MM.1S (cell line): ENCODE measurements around the gene FGD4.

Experiments used
- DNase-seq: peaks from one replicate; pipeline ENCODE4 v3.0.0-alpha.2; 2015
- H2AFZ ChIP-seq: fragments of 300-600 bp; sonication (generic); 2 replicates; pipeline ENCODE4 v1.6.0; 2016; ENCODE audit warnings: antibody characterized with exemption, low read length
- H3F3A ChIP-seq: fragments of 300-600 bp; sonication (generic); 2 replicates; pipeline ENCODE4 v1.6.1; 2016; ENCODE audit warnings: mild to moderate bottlenecking, antibody characterized with exemption, low read length, moderate library complexity, mixed read lengths; ENCODE audit not compliant: insufficient read depth
- H3K27ac ChIP-seq: fragments of 300-600 bp; sonication (generic); 2 replicates; pipeline ENCODE4 v1.5.1; 2016; ENCODE audit warnings: mild to moderate bottlenecking, low read length
- H3K27me3 ChIP-seq: fragments of 300-600 bp; sonication (generic); replicated peaks from 2 replicates; pipeline ENCODE4 v1.6.0; 2016; ENCODE audit warnings: low read length; ENCODE audit not compliant: insufficient read depth
- H3K36me3 ChIP-seq: fragments of 300-600 bp; sonication (generic); replicated peaks from 2 replicates; pipeline ENCODE4 v1.6.1; 2016; ENCODE audit warnings: mild to moderate bottlenecking, low read length, mixed read lengths; ENCODE audit not compliant: insufficient read depth
- H3K4me1 ChIP-seq: fragments of 300-600 bp; sonication (generic); 2 replicates; pipeline ENCODE4 v1.6.1; 2016; ENCODE audit warnings: low read length, mixed read lengths
- H3K4me2 ChIP-seq: fragments of 300-600 bp; sonication (generic); 2 replicates; pipeline ENCODE4 v1.6.0; 2016; ENCODE audit warnings: low read depth, low read length
- H3K4me3 ChIP-seq: fragments of 300-600 bp; sonication (generic); 2 replicates; pipeline ENCODE4 v1.5.1; 2016; ENCODE audit warnings: low read length, mixed read lengths
- H3K79me2 ChIP-seq: fragments of 300-600 bp; sonication (generic); 2 replicates; pipeline ENCODE4 v1.6.1; 2016; ENCODE audit warnings: mixed run types, low read length, mixed read lengths
- H3K9ac ChIP-seq: fragments of 300-600 bp; sonication (generic); 2 replicates; pipeline ENCODE4 v1.6.1; 2016; ENCODE audit warnings: low read length, mixed read lengths
- H3K9me2 ChIP-seq: fragments of 300-600 bp; sonication (generic); replicated peaks from 2 replicates; pipeline ENCODE4 v1.6.1; 2016; ENCODE audit warnings: mild to moderate bottlenecking, low read length, mixed read lengths; ENCODE audit not compliant: insufficient read depth
- H3K9me3 ChIP-seq: fragments of 300-600 bp; sonication (generic); replicated peaks from 2 replicates; pipeline ENCODE4 v1.6.1; 2016; ENCODE audit warnings: mild to moderate bottlenecking, low read length, mixed read lengths; ENCODE audit not compliant: insufficient read depth
- H4K20me1 ChIP-seq: fragments of 300-600 bp; sonication (generic); 2 replicates; pipeline ENCODE4 v1.6.1; 2016; ENCODE audit warnings: mild to moderate bottlenecking, low read length, moderate library complexity, mixed read lengths; ENCODE audit not compliant: insufficient read depth
- EZH2 ChIP-seq: fragments of 300-600 bp; sonication (generic); optimal IDR thresholded peaks from 2 replicates; pipeline ENCODE3; 2017; ENCODE audit warnings: low read depth, mild to moderate bottlenecking, antibody characterized with exemption, low read length, mixed read lengths
- EZH2phosphoT487 ChIP-seq: fragments of 300-600 bp; sonication (generic); IDR thresholded peaks from 2 replicates; pipeline ENCODE4 v1.6.1; 2018; ENCODE audit warnings: antibody characterized with exemption, low read length
- TF ChIP-seq, protein P1 (sequence below): fragments of 300-600 bp; sonication (generic); IDR thresholded peaks from 2 replicates; pipeline ENCODE4 v1.5.1; 2016; ENCODE audit warnings: antibody characterized with exemption, low read length, mixed read lengths

The FGD4 gene

DNA sequence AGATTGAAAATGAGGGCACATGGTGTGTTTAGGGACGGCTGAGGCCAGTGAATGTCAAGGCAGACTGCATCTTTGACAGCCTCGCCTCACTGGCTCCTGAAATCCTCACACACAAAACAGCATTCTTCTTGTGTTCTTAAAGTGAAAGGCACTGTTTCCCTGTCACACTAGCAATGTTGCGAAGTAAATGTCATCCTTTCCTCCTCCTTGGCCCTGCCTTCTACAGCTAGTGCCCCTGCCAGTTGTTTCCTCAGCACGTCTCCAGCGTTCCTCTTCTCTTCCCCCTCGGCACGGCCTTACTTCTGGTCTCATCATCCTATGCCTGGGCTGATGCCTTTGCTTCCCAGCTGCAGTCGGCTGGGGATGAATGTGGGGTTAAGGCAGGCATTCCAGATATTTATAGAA, 150.3 kb downstream of the FGD4 start:
- Histone ChIP-seq H3K36me3 (no peaks in the 10 kb centered on the region), H4K20me1 (0 out of 2 replicates have a peak, but pooled peaks cover 7% of the 10 kb centered on the region), H3K27ac (no peak overlapping the region), H3K9ac (no peak overlapping the region), H3K9me3 (no peaks in the 10 kb centered on the region), H2AFZ (no peak overlapping the region), H3K9me2 (no peaks in the 10 kb centered on the region), H3K4me3 (no peak overlapping the region), H3K27me3 (no peaks in the 10 kb centered on the region), H3F3A (no peaks in the 10 kb centered on the region), H3K4me1 (no peaks in the 10 kb centered on the region), H3K79me2 (peaks cover 98% of the 10 kb centered on the region), H3K4me2 (no peak overlapping the region)
- no peak for DNase-seq
- TF ChIP-seq EZH2: no peak
- TF ChIP-seq EZH2phosphoT487: no peak
- TF ChIP-seq, protein P1, sequence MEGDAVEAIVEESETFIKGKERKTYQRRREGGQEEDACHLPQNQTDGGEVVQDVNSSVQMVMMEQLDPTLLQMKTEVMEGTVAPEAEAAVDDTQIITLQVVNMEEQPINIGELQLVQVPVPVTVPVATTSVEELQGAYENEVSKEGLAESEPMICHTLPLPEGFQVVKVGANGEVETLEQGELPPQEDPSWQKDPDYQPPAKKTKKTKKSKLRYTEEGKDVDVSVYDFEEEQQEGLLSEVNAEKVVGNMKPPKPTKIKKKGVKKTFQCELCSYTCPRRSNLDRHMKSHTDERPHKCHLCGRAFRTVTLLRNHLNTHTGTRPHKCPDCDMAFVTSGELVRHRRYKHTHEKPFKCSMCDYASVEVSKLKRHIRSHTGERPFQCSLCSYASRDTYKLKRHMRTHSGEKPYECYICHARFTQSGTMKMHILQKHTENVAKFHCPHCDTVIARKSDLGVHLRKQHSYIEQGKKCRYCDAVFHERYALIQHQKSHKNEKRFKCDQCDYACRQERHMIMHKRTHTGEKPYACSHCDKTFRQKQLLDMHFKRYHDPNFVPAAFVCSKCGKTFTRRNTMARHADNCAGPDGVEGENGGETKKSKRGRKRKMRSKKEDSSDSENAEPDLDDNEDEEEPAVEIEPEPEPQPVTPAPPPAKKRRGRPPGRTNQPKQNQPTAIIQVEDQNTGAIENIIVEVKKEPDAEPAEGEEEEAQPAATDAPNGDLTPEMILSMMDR: no peak

DNA sequence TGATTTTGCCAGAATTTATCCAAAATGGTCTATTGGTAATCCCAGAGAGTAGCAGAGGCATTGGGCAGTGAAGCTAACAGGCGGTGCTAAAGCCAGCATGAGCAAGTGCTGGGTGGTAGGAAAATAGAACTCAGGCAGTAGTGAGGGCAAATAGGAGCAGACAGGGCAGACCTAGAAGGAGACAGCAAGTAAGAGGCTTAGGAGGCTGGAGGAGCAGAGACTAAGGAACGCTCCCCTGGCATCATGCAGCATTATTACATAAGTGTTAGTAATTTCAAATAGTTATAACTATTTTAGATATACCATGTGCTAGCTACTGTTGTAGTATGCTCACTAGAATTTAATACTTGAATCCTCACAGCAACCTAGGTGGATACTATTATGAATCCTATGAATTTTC, 151.7 kb downstream of the FGD4 start:
- Histone ChIP-seq H3K4me2 (no peak overlapping the region), H3K36me3 (no peaks in the 10 kb centered on the region), H2AFZ (no peak overlapping the region), H3K9me3 (no peaks in the 10 kb centered on the region), H3K79me2 (peaks cover 96% of the 10 kb centered on the region), H4K20me1 (0 out of 2 replicates have a peak, but pooled peaks cover 7% of the 10 kb centered on the region), H3K4me3 (no peak overlapping the region), H3K9me2 (no peaks in the 10 kb centered on the region), H3F3A (no peaks in the 10 kb centered on the region), H3K4me1 (no peaks in the 10 kb centered on the region), H3K9ac (no peak overlapping the region), H3K27me3 (no peaks in the 10 kb centered on the region), H3K27ac (no peak overlapping the region)
- DNase-seq: no peak
- TF ChIP-seq, protein P1: no peak
- TF ChIP-seq EZH2 (no peak), EZH2phosphoT487 (no peak)

DNA sequence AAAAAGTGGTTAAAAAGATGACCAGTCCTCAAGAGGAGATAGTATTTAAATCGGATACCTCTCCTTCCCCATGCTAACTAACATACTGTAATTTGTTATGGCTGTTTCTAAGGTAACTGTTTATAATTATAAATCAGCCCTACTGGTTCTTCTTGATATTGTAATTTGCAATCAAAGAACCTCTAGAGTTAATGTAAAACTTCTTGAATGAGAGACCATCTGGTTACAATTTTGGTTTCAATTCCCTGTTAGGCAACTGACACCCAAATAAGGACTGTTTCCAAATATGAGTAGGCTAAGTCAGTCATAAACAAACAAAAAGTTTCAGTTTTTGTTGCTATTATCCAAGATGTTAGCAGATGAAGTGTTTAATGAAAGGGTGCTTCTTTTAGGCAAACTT, 159.5 kb downstream of the FGD4 start:
- Histone ChIP-seq H3K36me3 (peaks cover 5% of the 10 kb centered on the region; the same call in 1 of the 2 replicates), H3K27ac (peak overlapping the region; percentile 90), H3K27me3 (no peaks in the 10 kb centered on the region), H3K4me1 (peaks cover 28% of the 10 kb centered on the region), H3F3A (peaks cover 35% of the 10 kb centered on the region), H3K79me2 (peaks cover 77% of the 10 kb centered on the region), H3K4me2 (peak overlapping the region; percentile 84), H3K9me2 (no peaks in the 10 kb centered on the region), H3K9ac (peak overlapping the region; percentile 45; the same call in 1 of the 2 replicates), H2AFZ (no peak overlapping the region), H3K9me3 (no peaks in the 10 kb centered on the region), H3K4me3 (peak overlapping the region; percentile 45), H4K20me1 (no peaks in the 10 kb centered on the region)
- peak; percentile 87 for DNase-seq
- TF ChIP-seq EZH2: no peak
- no peak for TF ChIP-seq EZH2phosphoT487
- TF ChIP-seq, protein P1: no peak; the same call in 1 of the 2 replicates
